Breast epithelium (tissue), 4 donors: ENCODE measurements around the gene TRIM40. TPM values are rescaled to one million over a fixed set of nuclear protein-coding genes. Genes with fewer than 3 reads are reported as not detected.

Experiments
- DNase-seq, 2 donors: peaks; one replicate each; pipeline ENCODE4 v3.0.0-alpha.2; 2019; ENCODE audit warnings: low spot score in 2 of 2
- H3K27ac ChIP-seq, 2 donors: fragments of 200-600 bp; sonication (generic) in 1 of 2; one replicate each; pipeline ENCODE4 v1.5.1; 2016 to 2019; ENCODE audit warnings: mild to moderate bottlenecking in 1 of 2
- H3K27me3 ChIP-seq, 2 donors: fragments of 200-600 bp; sonication (generic) in 1 of 2; one replicate each; pipeline versions ENCODE4 v1.5.1 to v1.6.0; 2017 to 2019; ENCODE audit warnings: control low read depth in 1 of 2, mild to moderate bottlenecking in 1 of 2
- H3K36me3 ChIP-seq: fragments of 200-600 bp; one replicate; pipeline ENCODE4 v1.5.1; 2019
- H3K4me1 ChIP-seq, 2 donors: fragments of 200-600 bp; sonication (generic); one replicate each; pipeline ENCODE4 v1.5.1; 2016 to 2019; ENCODE audit warnings: control low read depth in 1 of 2
- H3K4me3 ChIP-seq, 3 donors: fragments of 200-600 bp; sonication (generic); 1 replicate in 2 of 3; 2 replicates in 1 of 3; pipeline ENCODE4 v1.5.1; 2016 to 2019; ENCODE audit warnings: mild to moderate bottlenecking in 3 of 3, moderate library complexity in 2 of 3
- H3K9me3 ChIP-seq, 2 donors: fragments of 200-600 bp; sonication (generic) in 1 of 2; one replicate each; pipeline ENCODE4 v1.5.1; 2016 to 2019; ENCODE audit warnings: control low read depth in 1 of 2
- POLR2A ChIP-seq: fragments of 450-650 bp; IDR thresholded peaks from one replicate; pipeline ENCODE4 v1.6.1; 2016; ENCODE audit warnings: antibody characterized with exemption, mild to moderate bottlenecking, moderate library complexity
- POLR2AphosphoS5 ChIP-seq, 3 donors: sonication (generic); formaldehyde crosslinking; IDR thresholded peaks; one replicate each; pipeline ENCODE4 v1.6.1; 2017; ENCODE audit warnings: antibody characterized with exemption in 3 of 3
- intact Hi-C: fragments of 100-400 bp; cut with DNase I; formaldehyde crosslinking; loops from one replicate; pipeline ENCODE4 v1.15.1; 2023; ENCODE audit warnings: low total_unique reads
- total RNA-seq, 3 donors: library from RNA; depleted of rRNA; stranded (reverse); fragments of >200 nt; gene quantifications; one replicate each; pipeline ENCODE4 v1.1.0, GENCODE V29; 2016
- TF ChIP-seq, protein P1 (sequence below), 3 donors: fragments of 450-650 bp; IDR thresholded peaks; one replicate each; pipeline ENCODE4 v1.5.1; 2016 to 2017; ENCODE audit warnings: antibody characterized with exemption in 3 of 3, mild to moderate bottlenecking in 3 of 3, moderate library complexity in 3 of 3

The TRIM40 gene
- total RNA-seq, 3 donors from 2014 or later, result 0.33 TPM; not detected in 2

- no peak overlapping the region for H3K27ac ChIP-seq
- peaks cover 0 to 4% of the 10 kb centered on the region in 2 donors for H3K4me1 ChIP-seq
- H3K9me3 ChIP-seq, result no peaks in the 10 kb centered on the region
- H3K36me3 ChIP-seq, result no peaks in the 10 kb centered on the region
- intact Hi-C loops, result no loop called here
- no peak for DNase-seq
- H3K27me3 ChIP-seq, result no peaks in the 10 kb centered on the region
- no peak overlapping the region for H3K4me3 ChIP-seq
- TF ChIP-seq POLR2A, result no peak
- TF ChIP-seq, protein P1, sequence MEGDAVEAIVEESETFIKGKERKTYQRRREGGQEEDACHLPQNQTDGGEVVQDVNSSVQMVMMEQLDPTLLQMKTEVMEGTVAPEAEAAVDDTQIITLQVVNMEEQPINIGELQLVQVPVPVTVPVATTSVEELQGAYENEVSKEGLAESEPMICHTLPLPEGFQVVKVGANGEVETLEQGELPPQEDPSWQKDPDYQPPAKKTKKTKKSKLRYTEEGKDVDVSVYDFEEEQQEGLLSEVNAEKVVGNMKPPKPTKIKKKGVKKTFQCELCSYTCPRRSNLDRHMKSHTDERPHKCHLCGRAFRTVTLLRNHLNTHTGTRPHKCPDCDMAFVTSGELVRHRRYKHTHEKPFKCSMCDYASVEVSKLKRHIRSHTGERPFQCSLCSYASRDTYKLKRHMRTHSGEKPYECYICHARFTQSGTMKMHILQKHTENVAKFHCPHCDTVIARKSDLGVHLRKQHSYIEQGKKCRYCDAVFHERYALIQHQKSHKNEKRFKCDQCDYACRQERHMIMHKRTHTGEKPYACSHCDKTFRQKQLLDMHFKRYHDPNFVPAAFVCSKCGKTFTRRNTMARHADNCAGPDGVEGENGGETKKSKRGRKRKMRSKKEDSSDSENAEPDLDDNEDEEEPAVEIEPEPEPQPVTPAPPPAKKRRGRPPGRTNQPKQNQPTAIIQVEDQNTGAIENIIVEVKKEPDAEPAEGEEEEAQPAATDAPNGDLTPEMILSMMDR (IDR thresholded peaks at IDR 0.05), result no peak
Measured at GRCh38 chr6:30150671-30151395, 14.9 kb downstream of the TRIM40 start.

GRCh38 chr6:30151580-30151979 lies 15.6 kb downstream of the TRIM40 start:
- no peaks in the 10 kb centered on the region for H3K27me3 ChIP-seq
- no peak for DNase-seq
- intact Hi-C loops, result no loop called here
- no peak overlapping the region for H3K27ac ChIP-seq
- H3K9me3 ChIP-seq, result no peaks in the 10 kb centered on the region
- H3K36me3 ChIP-seq, result no peaks in the 10 kb centered on the region
- H3K4me1 ChIP-seq, result peaks cover 0 to 4% of the 10 kb centered on the region in 2 donors
- no peak overlapping the region for H3K4me3 ChIP-seq
- TF ChIP-seq, protein P1 (IDR thresholded peaks at IDR 0.05), result no peak

DNA sequence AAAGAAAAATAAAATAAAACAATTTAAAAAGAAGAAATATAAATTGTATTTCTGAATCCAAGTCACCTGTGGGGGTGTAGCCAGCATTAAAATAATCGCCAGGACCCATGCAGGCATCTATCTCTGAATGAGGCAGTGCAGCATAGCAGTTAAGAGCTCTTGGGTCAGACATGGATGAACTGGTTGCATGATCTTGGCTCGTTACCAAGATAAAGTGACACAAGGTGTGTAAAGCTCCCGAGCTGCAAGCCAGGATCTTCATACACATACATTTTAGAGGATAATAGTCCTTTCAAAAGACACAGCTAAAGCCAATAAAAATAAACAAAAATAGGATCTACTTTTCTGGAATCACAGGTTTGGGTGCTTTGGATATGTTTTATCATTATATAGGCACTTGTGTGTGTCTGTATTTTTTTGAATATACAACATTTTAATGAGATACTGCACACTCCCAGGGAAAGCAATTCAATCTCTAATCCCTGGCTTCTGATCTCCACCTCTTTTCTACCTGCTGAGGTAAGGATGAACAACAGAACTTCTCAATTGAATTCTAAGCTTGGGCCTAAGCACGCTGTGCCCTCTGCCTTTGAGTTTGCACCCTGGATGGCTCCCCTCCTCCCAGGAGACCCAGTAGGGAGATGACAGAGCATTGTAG lies 16.2 kb downstream of the TRIM40 start:
- no peak for DNase-seq
- no peaks in the 10 kb centered on the region for H3K36me3 ChIP-seq
- intact Hi-C loops, result no loop called here
- no peak overlapping the region for H3K27ac ChIP-seq
- H3K4me1 ChIP-seq, result peaks cover 0 to 4% of the 10 kb centered on the region in 2 donors
- H3K27me3 ChIP-seq, result no peaks in the 10 kb centered on the region
- no peaks in the 10 kb centered on the region for H3K9me3 ChIP-seq
- TF ChIP-seq, protein P1 (IDR thresholded peaks at IDR 0.05), result no peak
- TF ChIP-seq POLR2AphosphoS5 (IDR thresholded peaks at IDR 0.05) (no peak), POLR2A (no peak)
- H3K4me3 ChIP-seq, result no peak overlapping the region

DNA sequence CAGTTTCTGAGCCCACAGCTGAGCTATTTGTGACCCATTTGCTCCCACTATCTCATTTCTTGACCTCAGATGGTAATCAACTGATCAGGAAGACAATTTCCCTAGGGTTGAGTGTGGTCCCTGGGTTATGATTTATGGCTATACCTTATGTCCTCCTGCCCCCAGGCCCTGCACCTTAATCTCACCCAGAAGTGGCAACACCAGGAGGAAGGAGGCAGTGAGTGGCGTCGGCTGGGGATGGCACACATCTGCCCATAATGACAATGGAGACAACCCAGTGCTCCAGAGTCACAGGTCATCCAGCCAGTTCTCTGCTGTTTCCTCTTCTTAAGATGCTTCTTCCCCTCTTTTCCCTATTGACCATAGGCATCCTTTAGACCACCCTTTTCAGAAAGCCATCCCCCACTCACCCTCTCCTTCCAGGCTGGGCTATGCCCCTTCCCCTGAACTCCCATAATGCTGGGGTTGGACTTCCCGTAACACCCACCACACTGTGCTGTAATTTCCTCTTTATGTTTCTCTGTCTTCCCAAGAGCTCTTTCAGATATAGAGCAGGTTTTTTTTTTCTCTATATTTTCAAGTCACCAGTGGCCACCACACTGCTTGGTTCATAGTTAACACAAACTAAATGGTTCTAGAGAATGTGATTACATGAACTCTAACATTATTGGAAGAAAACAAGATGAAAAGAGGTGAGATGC lies 17.1 kb downstream of the TRIM40 start:
- Histone ChIP-seq H3K9me3 (no peaks in the 10 kb centered on the region), H3K27me3 (no peaks in the 10 kb centered on the region), H3K27ac (no peak overlapping the region), H3K4me1 (peaks cover 0 to 4% of the 10 kb centered on the region in 2 donors), H3K4me3 (no peak overlapping the region), H3K36me3 (no peaks in the 10 kb centered on the region)
- TF ChIP-seq POLR2AphosphoS5 (IDR thresholded peaks at IDR 0.05) (no peak), POLR2A (no peak)
- TF ChIP-seq, protein P1 (IDR thresholded peaks at IDR 0.05), result no peak
- intact Hi-C loops, result no loop called here
- DNase-seq, result no peak

DNA sequence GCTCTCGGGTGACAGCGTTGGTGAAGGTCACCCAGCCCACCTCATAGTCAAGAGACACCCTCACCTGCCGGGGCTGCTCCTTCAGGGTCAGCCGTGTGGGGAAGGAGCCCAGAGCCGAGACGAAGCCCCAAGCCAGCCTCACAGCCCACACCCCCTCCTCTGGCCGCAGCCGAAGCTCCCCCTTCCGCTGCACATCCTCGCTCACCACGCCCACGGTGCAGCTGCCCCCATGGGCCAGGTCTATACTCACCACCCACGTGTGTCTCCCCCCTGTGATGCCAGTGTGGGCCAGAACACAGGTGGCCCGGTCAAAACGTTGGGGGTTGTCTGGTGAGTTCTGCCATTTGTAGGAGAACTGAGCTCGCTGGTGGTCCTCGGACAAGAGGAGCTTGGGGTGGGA lies 18.1 kb downstream of the TRIM40 start:
- H3K4me3 ChIP-seq, result no peak overlapping the region
- H3K4me1 ChIP-seq, result peaks cover 0 to 4% of the 10 kb centered on the region in 2 donors
- DNase-seq, result no peak
- TF ChIP-seq POLR2A (no peak), POLR2AphosphoS5 (IDR thresholded peaks at IDR 0.05) (no peak)
- TF ChIP-seq, protein P1 (IDR thresholded peaks at IDR 0.05), result no peak
- intact Hi-C loops, result no loop called here
- no peak overlapping the region for H3K27ac ChIP-seq
- no peaks in the 10 kb centered on the region for H3K27me3 ChIP-seq
- H3K36me3 ChIP-seq, result no peaks in the 10 kb centered on the region
- no peaks in the 10 kb centered on the region for H3K9me3 ChIP-seq
